Endothelial cell of umbilical vein (primary cell): ENCODE measurements around the gene PIGZ. TPM values are rescaled to one million over a fixed set of nuclear protein-coding genes. Genes with fewer than 3 reads are reported as not detected.

Source experiments
- BruUV-seq: library from RNA; stranded (reverse); fragments of 400-500 nt; replicated peaks from 2 replicates; lab custom pipeline; 2021; lab: Mats Ljungman, UMichigan
- CTCF ChIA-PET: fragments of 300-600, 350-600 bp; sonication (Branson Sonifier 250); formaldehyde crosslinking; loops from one replicate; lab custom pipeline; 2021; ENCODE audit warnings: antibody characterized with exemption, inconsistent platforms; lab: Charles Lee
- POLR2A ChIA-PET: fragments of 300-600, 350-600 bp; sonication (Branson Sonifier 250); formaldehyde crosslinking; loops from one replicate; lab custom pipeline; 2021; ENCODE audit warnings: antibody characterized with exemption, inconsistent platforms; lab: Charles Lee
- DNase-seq: peaks from one replicate; pipeline ENCODE4 v3.0.0-alpha.2; 2011; ENCODE audit warnings: low read depth, low spot score
- FAIRE-seq: peaks from 2 replicates; lab custom pipeline; 2011; peaks lifted over from hg19 to GRCh38; lab: Jason Lieb, UNC
- H2AFZ ChIP-seq: 2 replicates; pipeline ENCODE4 v1.6.0; 2012; ENCODE audit warnings: low read depth, low read length, control low read depth, inconsistent platforms
- H3K27ac ChIP-seq: 2 replicates; pipeline ENCODE4 v1.5.1; 2011; ENCODE audit warnings: low read depth, mild to moderate bottlenecking, control low read depth, low read length, moderate library complexity; ENCODE audit not compliant: insufficient read depth
- H3K27me3 ChIP-seq, 2 experiments: 2 replicates each; pipeline versions ENCODE4 v1.6.0 to v1.6.1; 2011; ENCODE audit warnings: low read length in 2 of 2, mixed read lengths in 1 of 2; ENCODE audit not compliant: control insufficient read depth in 2 of 2, insufficient read depth in 2 of 2
- H3K36me3 ChIP-seq, 2 experiments: 2 replicates in 1 of 2; 3 replicates in 1 of 2; pipeline ENCODE4 v1.5.1; 2011; ENCODE audit warnings: low read length in 2 of 2, mild to moderate bottlenecking in 1 of 2, moderate library complexity in 1 of 2; ENCODE audit not compliant: control insufficient read depth in 2 of 2, insufficient read depth in 2 of 2; ENCODE audit errors: extremely low read depth in 1 of 2
- H3K4me1 ChIP-seq: 3 replicates; pipeline ENCODE4 v1.5.1; 2011; ENCODE audit warnings: mild to moderate bottlenecking, low read length; ENCODE audit not compliant: control insufficient read depth, insufficient read depth; ENCODE audit errors: extremely low read depth
- H3K4me2 ChIP-seq: 2 replicates; pipeline ENCODE4 v1.6.1; 2011; ENCODE audit warnings: low read length, control low read depth, mixed read lengths; ENCODE audit not compliant: insufficient read depth
- H3K4me3 ChIP-seq, 3 experiments: fragments of 200-600 bp in 1 of 3; sonication (generic), shearing (Covaris generic) in 1 of 3; replicated peaks in 1 of 3; 2 replicates each; pipeline ENCODE4 v1.5.1; 2011 to 2016; ENCODE audit warnings: control low read depth in 3 of 3, low read length in 3 of 3, mild to moderate bottlenecking in 2 of 3, inconsistent platforms in 1 of 3, low read depth in 1 of 3, moderate library complexity in 1 of 3; ENCODE audit not compliant: insufficient read depth in 1 of 3
- H3K79me2 ChIP-seq: 2 replicates; pipeline ENCODE4 v1.6.0; 2012; ENCODE audit warnings: low read length, inconsistent platforms; ENCODE audit not compliant: control insufficient read depth, insufficient read depth
- H3K9ac ChIP-seq: replicated peaks from 2 replicates; pipeline ENCODE3; 2011; ENCODE audit warnings: low read length, control low read depth; ENCODE audit not compliant: insufficient read depth; ENCODE audit errors: extremely low read depth
- H3K9me1 ChIP-seq: replicated peaks from 3 replicates; pipeline ENCODE4 v1.6.0; 2011; ENCODE audit warnings: mild to moderate bottlenecking, low read length; ENCODE audit not compliant: control insufficient read depth, insufficient read depth; ENCODE audit errors: extremely low read depth
- H3K9me3 ChIP-seq: replicated peaks from 2 replicates; pipeline ENCODE4 v1.5.1; 2012; ENCODE audit warnings: low read length, inconsistent platforms; ENCODE audit not compliant: control insufficient read depth, insufficient read depth
- H4K20me1 ChIP-seq: replicated peaks from 2 replicates; pipeline ENCODE3; 2011; ENCODE audit warnings: mild to moderate bottlenecking, low read length; ENCODE audit not compliant: control insufficient read depth, insufficient read depth; ENCODE audit errors: extremely low read depth
- CTCF ChIP-seq, 2 donors: IDR thresholded peaks; 1 replicate in 1 of 2; 2 replicates in 1 of 2; pipeline ENCODE4 v1.5.1; 2011; ENCODE audit warnings: low read length in 2 of 2, mild to moderate bottlenecking in 2 of 2, moderate library complexity in 2 of 2, control low read depth in 1 of 2, inconsistent platforms in 1 of 2, low read depth in 1 of 2; ENCODE audit not compliant: insufficient read depth in 1 of 2; ENCODE audit errors: extremely low read depth in 1 of 2
- EZH2 ChIP-seq: IDR thresholded peaks from 2 replicates; pipeline ENCODE4 v1.6.1; 2012; ENCODE audit warnings: borderline replicate concordance, low read depth, mild to moderate bottlenecking, moderate library complexity, low read length, inconsistent platforms; ENCODE audit not compliant: severe bottlenecking
- FOS ChIP-seq: IDR thresholded peaks from 2 replicates; pipeline ENCODE4 v1.6.1; 2011; ENCODE audit warnings: mild to moderate bottlenecking, low read length, moderate library complexity, borderline replicate concordance; ENCODE audit not compliant: insufficient read depth
- GATA2 ChIP-seq: IDR thresholded peaks from 2 replicates; pipeline ENCODE4 v1.7.0; 2011; ENCODE audit warnings: low read depth, mild to moderate bottlenecking, moderate library complexity, mixed read lengths, low read length; ENCODE audit not compliant: insufficient read length, insufficient read depth
- JUN ChIP-seq: IDR thresholded peaks from 2 replicates; pipeline ENCODE4 v1.6.1; 2011; ENCODE audit warnings: borderline replicate concordance, low read depth; ENCODE audit not compliant: insufficient read length, insufficient read depth
- MAX ChIP-seq: IDR thresholded peaks from 2 replicates; pipeline ENCODE4 v1.6.1; 2011; ENCODE audit not compliant: insufficient read depth, insufficient read length
- MYC ChIP-seq: IDR thresholded peaks from one replicate; pipeline ENCODE4 v1.6.1; 2011; ENCODE audit warnings: mild to moderate bottlenecking, low read depth, low read length
- POLR2A ChIP-seq: IDR thresholded peaks from 2 replicates; pipeline ENCODE4 v1.6.1; 2012; ENCODE audit warnings: low read depth, mild to moderate bottlenecking, control low read depth, low read length
- POLR2AphosphoS5 ChIP-seq: IDR thresholded peaks from 2 replicates; pipeline ENCODE4 v1.6.1; 2012; ENCODE audit warnings: low read depth, mild to moderate bottlenecking, control low read depth, low read length, moderate library complexity; ENCODE audit not compliant: insufficient read depth
- dilution Hi-C: fragments of 300-500 bp; cut with MboI; formaldehyde crosslinking; loops from one replicate; pipeline ENCODE4 v1.15.0; 2019; ENCODE audit warnings: low sequenced_read_pairs; ENCODE audit not compliant: extremely low pct_ligation_motif_present
- intact Hi-C: fragments of 100-400 bp; cut with micrococcal nuclease; formaldehyde crosslinking; loops from one replicate; pipeline ENCODE4 v1.10.0; 2022
- polyA plus RNA-seq, 4 experiments: library from polyadenylated mRNA; depleted of rRNA in 3 of 4; stranded (reverse) in 3 of 4; unstranded in 1 of 4; fragments of >200 nt; gene quantifications; 2 replicates each; pipeline versions ENCODE4 v1.2.1 to v1.2.3, GENCODE V29; 2011 to 2012; ENCODE audit warnings: missing spikeins in 1 of 4
- total RNA-seq: library from RNA; stranded (reverse); gene quantifications from 2 replicates; pipeline ENCODE4 v1.2.3, GENCODE V29; 2021

PIGZ gene
- total and polyA plus RNA-seq, 2 donors (not counting 3 experiments of a cell fraction or from before 2014, with no cell fraction given): 6.0 to 6.5 TPM

GRCh38 chr3:196981657-196982056 lies 13.0 kb upstream of the PIGZ start:
- no peaks in the 10 kb centered on the region for H3K9me1 ChIP-seq
- no peak overlapping the region for H3K4me2 ChIP-seq
- H3K27me3 ChIP-seq: peaks cover 4 to 19% of the 10 kb centered on the region in 2 experiments
- no peak overlapping the region for H3K4me3 ChIP-seq
- H3K9me3 ChIP-seq: no peaks in the 10 kb centered on the region
- dilution Hi-C loops (no loop called here), intact Hi-C loops (no loop called here)
- no peaks in the 10 kb centered on the region for H3K4me1 ChIP-seq
- ChIA-PET POLR2A (no interaction called here), CTCF (no interaction called here)
- no peak overlapping the region for H3K9ac ChIP-seq
- H4K20me1 ChIP-seq: no peaks in the 10 kb centered on the region
- BruUV-seq: no TSS peak
- DNase-seq (no peak), FAIRE-seq (no peak)
- no peaks in the 10 kb centered on the region for H3K79me2 ChIP-seq
- no peak overlapping the region for H3K27ac ChIP-seq
- no peak overlapping the region for H2AFZ ChIP-seq
- no peaks in the 10 kb centered on the region for H3K36me3 ChIP-seq
- TF ChIP-seq JUN: no peak
- no peak for TF ChIP-seq CTCF (IDR thresholded peaks at IDR 0.05; ENCODE audit: extremely low read depth in 1 of 2, insufficient read depth in 1 of 2, low read depth in 1 of 2, low read length in 2 of 2)
- TF ChIP-seq GATA2: no peak
- TF ChIP-seq FOS: no peak
- no peak for TF ChIP-seq POLR2A
- no peak for TF ChIP-seq MYC
- TF ChIP-seq EZH2: no peak
- TF ChIP-seq MAX: no peak
- no peak for TF ChIP-seq POLR2AphosphoS5
